Stomach (tissue), 9 donors: ENCODE data around the gene PEDS1. TPM values are rescaled to one million over a fixed set of nuclear protein-coding genes. Genes with fewer than 3 reads are reported as not detected.

Experiments used
- DNase-seq, 2 donors: peaks; one replicate each; pipeline versions ENCODE4 v3.0.0 to v3.0.0-alpha.2; 2013 to 2019
- H3K27ac ChIP-seq, 5 donors: fragments of 200-600 bp in 4 of 5; sonication (generic) in 4 of 5; one replicate each; pipeline ENCODE4 v1.5.1; 2013 to 2019; ENCODE audit warnings: mild to moderate bottlenecking in 1 of 5, moderate library complexity in 1 of 5
- H3K27me3 ChIP-seq, 3 donors: fragments of 200-600 bp; sonication (generic); one replicate each; pipeline ENCODE4 v1.5.1; 2017 to 2019; ENCODE audit warnings: mixed run types in 1 of 3
- H3K36me3 ChIP-seq, 4 donors: fragments of 200-600 bp; sonication (generic); 1 replicate in 3 of 4; 2 replicates in 1 of 4; pipeline ENCODE4 v1.5.1; 2016 to 2019
- H3K4me1 ChIP-seq, 4 donors: fragments of 200-600 bp; sonication (generic); one replicate each; pipeline ENCODE4 v1.5.1; 2016 to 2019
- H3K4me3 ChIP-seq, 4 donors: fragments of 200-600 bp; sonication (generic) in 3 of 4; one replicate each; pipeline ENCODE4 v1.5.1; 2016 to 2019; ENCODE audit warnings: mild to moderate bottlenecking in 1 of 4
- H3K9me3 ChIP-seq, 4 donors: fragments of 200-600 bp; sonication (generic); one replicate each; pipeline ENCODE4 v1.5.1; 2016 to 2019
- EP300 ChIP-seq: sonication (generic); formaldehyde crosslinking; IDR thresholded peaks from one replicate; pipeline ENCODE4 v1.6.1; 2017; ENCODE audit warnings: antibody characterized with exemption
- POLR2A ChIP-seq, 4 donors: fragments of 450-650 bp; IDR thresholded peaks; one replicate each; pipeline ENCODE4 v1.6.1; 2016; ENCODE audit warnings: antibody characterized with exemption in 4 of 4, control low read depth in 2 of 4, mild to moderate bottlenecking in 1 of 4, moderate library complexity in 1 of 4
- POLR2AphosphoS5 ChIP-seq, 3 donors: sonication (generic); formaldehyde crosslinking; IDR thresholded peaks; one replicate each; pipeline ENCODE4 v1.6.1; 2016; ENCODE audit warnings: antibody characterized with exemption in 3 of 3
- WGBS, 5 donors: extraction: QIAGEN DNeasy Blood & Tissue Kit in 3 of 5; methylation state at CpG; one replicate each; pipeline versions ENCODE4 v1.1.5 to v1.1.7; 2013 to 2018; 5-methylcytosine and 5-hydroxymethylcytosine counted together
- intact Hi-C: fragments of 100-400 bp; cut with DNase I; formaldehyde crosslinking; loops from one replicate; pipeline ENCODE4 v1.15.1; 2023; ENCODE audit warnings: low total_unique reads
- polyA plus RNA-seq, 3 donors: library from polyadenylated mRNA; stranded (reverse); fragments of 200-250 nt; gene quantifications; one replicate each; pipeline ENCODE4 v1.2.3, GENCODE V29; 2013
- total RNA-seq, 5 donors: library from RNA; depleted of rRNA; stranded (reverse); fragments of >200 nt; gene quantifications; one replicate each; pipeline versions ENCODE4 v1.1.0 to v1.2.3, GENCODE V29; 2014 to 2016
- TF ChIP-seq, protein P1 (sequence below), 7 experiments: fragments of 450-650 bp in 4 of 7; fragments of 200-600 bp in 3 of 7; sonication (generic) in 3 of 7; IDR thresholded peaks; one replicate each; pipeline ENCODE4 v1.5.1; 2016 to 2019; ENCODE audit warnings: antibody characterized with exemption in 7 of 7, control low read depth in 2 of 7, mild to moderate bottlenecking in 1 of 7
- donor health status: healthy with polysubstance abuse.
- donor health status: Bipolar disorder and iron deficiency.
- donor health status: healthy.

Gene PEDS1
- total and polyA plus RNA-seq, 8 donors: 1.8 to 79.4 (median 17.5) TPM

DNA sequence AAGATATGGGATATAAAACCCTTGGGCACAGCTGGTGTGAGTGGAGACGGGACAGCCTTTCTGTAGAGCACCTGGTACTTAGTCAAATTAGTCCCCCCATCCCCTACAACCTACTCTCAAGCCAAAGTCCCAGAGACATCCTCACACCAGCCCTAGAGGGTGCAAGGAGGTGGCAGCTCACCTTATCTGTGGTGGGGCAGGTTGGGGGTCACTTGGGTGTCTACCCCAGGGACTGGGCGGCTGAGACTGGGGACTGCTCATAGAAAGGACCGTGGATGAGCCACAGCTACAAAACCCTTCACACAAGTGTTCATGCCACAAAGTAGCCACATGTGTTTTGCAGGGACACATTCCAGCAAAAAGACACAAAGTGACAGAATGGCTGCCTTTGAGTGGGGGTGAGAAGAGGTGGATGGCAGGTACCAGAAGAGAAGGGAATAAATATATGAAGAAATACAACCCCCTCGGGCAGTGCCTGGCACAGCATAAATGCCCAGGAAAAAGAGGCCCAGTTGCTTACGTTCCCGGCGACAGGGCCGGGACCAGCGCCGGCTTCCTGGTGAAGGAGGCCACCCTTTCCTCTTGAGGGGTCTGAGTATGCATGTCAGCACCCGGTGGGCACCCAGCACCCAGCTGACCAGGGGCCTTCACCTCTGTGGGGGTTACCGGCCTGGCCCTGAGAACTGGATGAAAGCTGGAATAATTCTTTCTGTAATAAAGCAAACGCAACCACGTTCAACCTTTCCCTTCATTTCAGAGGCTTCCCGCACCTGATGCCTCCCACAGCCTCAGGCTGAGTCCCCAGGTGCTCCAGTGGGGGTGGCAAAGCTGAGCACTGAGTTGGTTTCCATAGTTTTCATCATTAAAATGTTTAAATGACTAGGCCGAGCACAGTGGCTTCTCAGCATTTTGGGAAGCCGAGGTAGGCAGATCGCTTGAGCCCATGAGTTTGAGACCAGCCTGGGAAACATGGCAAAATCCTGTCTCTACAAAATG lies 22.7 kb upstream of the PEDS1 start:
- Histone ChIP-seq H3K9me3 (no peaks in the 10 kb centered on the region), H3K27ac (no peak overlapping the region), H3K4me1 (peaks cover 4 to 33% (median 22%) of the 10 kb centered on the region in 4 donors), H3K4me3 (no peak overlapping the region), H3K36me3 (no peaks in the 10 kb centered on the region), H3K27me3 (no peaks in the 10 kb centered on the region)
- 89 to 95% (median 93%) methylated on average over 16 to 18 of the region's 18 CpGs for WGBS, 5 donors
- intact Hi-C loops: loop anchor here (10.0 kb wide), 1 partner anchor 191 kb away; the partner anchor contains the start of gene SNAI1
- TF ChIP-seq EP300: no peak
- TF ChIP-seq POLR2A (IDR thresholded peaks at IDR 0.05): no peak
- TF ChIP-seq, protein P1, sequence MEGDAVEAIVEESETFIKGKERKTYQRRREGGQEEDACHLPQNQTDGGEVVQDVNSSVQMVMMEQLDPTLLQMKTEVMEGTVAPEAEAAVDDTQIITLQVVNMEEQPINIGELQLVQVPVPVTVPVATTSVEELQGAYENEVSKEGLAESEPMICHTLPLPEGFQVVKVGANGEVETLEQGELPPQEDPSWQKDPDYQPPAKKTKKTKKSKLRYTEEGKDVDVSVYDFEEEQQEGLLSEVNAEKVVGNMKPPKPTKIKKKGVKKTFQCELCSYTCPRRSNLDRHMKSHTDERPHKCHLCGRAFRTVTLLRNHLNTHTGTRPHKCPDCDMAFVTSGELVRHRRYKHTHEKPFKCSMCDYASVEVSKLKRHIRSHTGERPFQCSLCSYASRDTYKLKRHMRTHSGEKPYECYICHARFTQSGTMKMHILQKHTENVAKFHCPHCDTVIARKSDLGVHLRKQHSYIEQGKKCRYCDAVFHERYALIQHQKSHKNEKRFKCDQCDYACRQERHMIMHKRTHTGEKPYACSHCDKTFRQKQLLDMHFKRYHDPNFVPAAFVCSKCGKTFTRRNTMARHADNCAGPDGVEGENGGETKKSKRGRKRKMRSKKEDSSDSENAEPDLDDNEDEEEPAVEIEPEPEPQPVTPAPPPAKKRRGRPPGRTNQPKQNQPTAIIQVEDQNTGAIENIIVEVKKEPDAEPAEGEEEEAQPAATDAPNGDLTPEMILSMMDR (IDR thresholded peaks at IDR 0.05): no peak
- no peak for TF ChIP-seq POLR2AphosphoS5 (IDR thresholded peaks at IDR 0.05)
- DNase-seq: no peak

DNA sequence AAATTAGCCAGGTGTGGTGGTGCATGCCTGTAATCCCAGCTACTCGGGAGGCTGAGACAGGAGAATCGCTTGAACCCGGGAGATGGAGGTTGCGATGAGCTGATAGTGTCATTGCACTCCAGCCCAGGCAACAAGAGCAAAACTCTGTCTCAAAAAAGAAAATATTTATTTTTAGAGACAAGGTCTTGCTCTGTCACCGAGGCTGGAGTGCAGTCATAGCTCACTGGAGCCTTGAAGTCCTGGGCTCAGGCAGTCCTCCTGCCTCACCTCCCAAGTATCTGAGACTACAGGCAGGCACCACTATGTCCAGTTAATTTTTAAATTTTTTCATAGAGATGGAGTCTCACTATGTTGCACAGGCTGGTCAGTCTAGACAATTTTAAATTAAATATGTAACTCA lies 20.9 kb upstream of the PEDS1 start:
- Histone ChIP-seq H3K4me3 (no peak overlapping the region), H3K27me3 (no peaks in the 10 kb centered on the region), H3K36me3 (no peaks in the 10 kb centered on the region), H3K27ac (no peak overlapping the region), H3K9me3 (no peaks in the 10 kb centered on the region), H3K4me1 (peaks cover 4 to 32% (median 22%) of the 10 kb centered on the region in 4 donors)
- TF ChIP-seq, protein P1 (IDR thresholded peaks at IDR 0.05): no peak
- no peak for TF ChIP-seq EP300
- no peak for TF ChIP-seq POLR2A (IDR thresholded peaks at IDR 0.05)
- no peak for TF ChIP-seq POLR2AphosphoS5 (IDR thresholded peaks at IDR 0.05)
- intact Hi-C loops: loop anchor here (10.0 kb wide), 1 partner anchor 190 kb away; the partner anchor contains the start of gene SNAI1
- DNase-seq: no peak
- WGBS, 5 donors: 82 to 88% (median 85%) methylated on average over 5 of the region's 5 CpGs

DNA sequence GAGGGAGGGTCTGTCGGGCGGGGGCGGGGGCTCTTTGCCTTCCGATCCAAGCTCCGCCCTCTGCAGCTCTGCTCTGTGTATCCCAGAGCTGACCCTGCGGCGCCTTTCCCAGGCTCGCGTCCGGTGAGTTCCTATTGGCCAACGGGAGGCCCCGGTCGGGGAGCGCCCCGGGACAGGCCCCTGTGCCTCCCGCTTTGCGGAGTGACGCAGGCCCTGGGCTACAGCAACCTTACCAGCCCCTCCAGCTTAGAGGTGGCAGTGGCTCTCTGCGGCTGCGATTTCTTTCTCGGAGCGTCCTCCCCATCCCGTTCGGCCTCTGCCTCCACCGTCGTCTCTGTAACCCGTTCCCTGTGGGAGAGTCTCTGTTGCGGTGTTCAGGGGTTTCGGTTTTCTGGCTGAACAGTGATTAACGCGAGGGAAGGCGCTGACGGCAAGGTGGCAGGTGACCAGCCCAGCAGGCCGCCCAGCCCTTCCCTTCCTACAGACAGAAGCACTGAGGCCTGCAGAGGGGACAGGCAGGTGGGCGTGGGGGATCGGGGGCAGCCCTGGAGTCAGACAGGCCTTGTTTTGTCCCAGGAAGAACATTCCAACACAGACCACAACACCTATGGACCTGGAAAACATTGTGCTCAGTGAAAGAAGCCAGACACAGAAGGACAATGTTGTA lies 19.0 kb upstream of the PEDS1 start:
- TF ChIP-seq, protein P1 (IDR thresholded peaks at IDR 0.05): no peak
- peak; percentile 31 to 86 (median 76) for TF ChIP-seq POLR2AphosphoS5 (IDR thresholded peaks at IDR 0.05)
- intact Hi-C loops: loop anchor here (10.0 kb wide), 1 partner anchor 188 kb away; the partner anchor contains the start of gene SNAI1
- H3K27me3 ChIP-seq: no peaks in the 10 kb centered on the region
- DNase-seq: peak; percentile 88 to 94
- H3K9me3 ChIP-seq: no peaks in the 10 kb centered on the region
- WGBS, 5 donors: 3 to 12% (median 4%) methylated on average over 31 to 36 of the region's 36 CpGs
- peak overlapping the region; percentile 51 to 57 (median 53) for H3K4me3 ChIP-seq
- no peaks in the 10 kb centered on the region for H3K36me3 ChIP-seq
- peaks cover 8 to 28% (median 23%) of the 10 kb centered on the region in 4 donors for H3K4me1 ChIP-seq
- H3K27ac ChIP-seq: peak overlapping the region; percentile 78 to 91 (median 87)

DNA sequence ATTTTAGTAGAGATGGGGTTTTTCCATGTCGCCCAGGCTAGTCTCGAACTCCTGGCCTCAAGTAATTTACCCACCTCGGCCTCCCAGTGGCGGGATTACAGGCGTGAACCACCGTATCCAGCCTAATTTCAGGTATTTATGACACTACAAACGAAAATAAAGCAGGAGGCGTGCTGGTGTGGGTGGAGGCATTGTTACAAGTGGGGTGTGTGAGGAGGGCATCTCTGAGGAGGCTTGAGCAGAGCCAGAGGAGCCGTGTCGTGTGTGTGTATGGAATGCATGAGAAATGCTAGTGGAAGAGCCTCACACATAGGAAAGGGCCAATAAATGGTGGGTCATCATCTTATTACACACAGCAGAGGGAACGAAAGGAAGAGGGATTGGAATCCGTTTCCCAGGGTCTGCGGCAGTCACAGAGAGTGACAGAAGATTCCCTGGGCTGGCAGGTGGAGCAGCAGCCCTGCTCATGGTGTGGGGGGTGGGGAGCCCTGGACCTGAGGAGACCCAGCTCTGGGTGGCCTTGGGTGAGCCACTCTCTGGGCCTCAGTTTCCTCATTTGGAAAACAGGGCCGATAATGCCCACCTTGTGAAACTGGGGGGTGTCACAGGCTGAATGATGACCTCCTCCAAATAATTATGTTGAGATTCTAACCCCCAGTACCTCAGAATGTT lies 17.2 kb upstream of the PEDS1 start:
- H3K36me3 ChIP-seq: no peaks in the 10 kb centered on the region
- no peak for DNase-seq
- WGBS, 5 donors: 90 to 94% (median 92%) methylated on average over 14 of the region's 14 CpGs
- H3K9me3 ChIP-seq: no peaks in the 10 kb centered on the region
- peaks cover 19 to 42% (median 31%) of the 10 kb centered on the region in 4 donors for H3K4me1 ChIP-seq
- TF ChIP-seq POLR2AphosphoS5 (IDR thresholded peaks at IDR 0.05) (no peak), POLR2A (IDR thresholded peaks at IDR 0.05) (no peak), EP300 (no peak)
- TF ChIP-seq, protein P1 (IDR thresholded peaks at IDR 0.05): no peak
- intact Hi-C loops: loop anchor here (10.0 kb wide), 1 partner anchor 186 kb away; the partner anchor contains the start of gene SNAI1
- H3K4me3 ChIP-seq: no peak overlapping the region
- H3K27ac ChIP-seq: peak overlapping the region in 2 of 5 donors; percentile 87 to 91
- H3K27me3 ChIP-seq: no peaks in the 10 kb centered on the region
